ENCODE measurements around the gene HTR1B. TPM values are rescaled to one million over a fixed set of nuclear protein-coding genes. Genes with fewer than 3 reads are reported as not detected.

HTR1B gene
- total RNA-seq, 4 donors from 2014 or later = 0.13 TPM; not detected in 3

DNA sequence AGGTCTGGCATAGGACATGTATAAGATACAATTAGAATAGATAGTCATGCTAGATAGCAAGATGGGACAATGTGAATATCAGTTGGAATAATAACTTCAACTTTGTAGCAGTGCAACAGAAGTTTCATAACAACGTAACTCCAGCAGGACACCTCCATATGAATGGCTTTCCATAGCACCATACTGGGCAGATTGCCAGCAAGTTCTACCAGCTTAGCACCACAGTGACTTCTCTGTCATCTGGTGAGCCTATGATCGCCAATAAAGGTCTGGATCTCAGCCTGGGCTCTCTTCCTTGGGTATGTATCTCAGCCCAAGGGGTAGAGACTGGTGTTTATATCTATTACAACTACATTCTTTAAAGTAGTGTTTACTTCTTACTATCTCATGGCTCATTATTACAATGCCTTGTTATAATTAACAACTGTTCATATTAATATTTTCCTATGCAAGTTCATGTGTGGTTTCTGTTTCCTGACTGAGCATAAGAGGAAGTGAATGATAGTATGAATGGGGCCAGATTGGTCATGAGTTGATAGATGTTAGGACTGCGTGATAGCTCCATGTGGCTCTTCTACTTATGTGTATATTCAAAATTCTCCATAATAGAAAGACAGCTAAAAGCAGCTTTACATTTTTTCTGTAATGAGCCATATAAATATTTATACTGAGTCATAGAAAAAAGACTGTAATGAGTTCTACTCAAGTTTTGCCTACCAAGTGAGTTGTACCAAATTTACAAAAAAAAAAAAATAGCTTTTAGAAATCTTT, 22.9 kb downstream of the HTR1B start:
- TF ChIP-seq, protein P1, sequence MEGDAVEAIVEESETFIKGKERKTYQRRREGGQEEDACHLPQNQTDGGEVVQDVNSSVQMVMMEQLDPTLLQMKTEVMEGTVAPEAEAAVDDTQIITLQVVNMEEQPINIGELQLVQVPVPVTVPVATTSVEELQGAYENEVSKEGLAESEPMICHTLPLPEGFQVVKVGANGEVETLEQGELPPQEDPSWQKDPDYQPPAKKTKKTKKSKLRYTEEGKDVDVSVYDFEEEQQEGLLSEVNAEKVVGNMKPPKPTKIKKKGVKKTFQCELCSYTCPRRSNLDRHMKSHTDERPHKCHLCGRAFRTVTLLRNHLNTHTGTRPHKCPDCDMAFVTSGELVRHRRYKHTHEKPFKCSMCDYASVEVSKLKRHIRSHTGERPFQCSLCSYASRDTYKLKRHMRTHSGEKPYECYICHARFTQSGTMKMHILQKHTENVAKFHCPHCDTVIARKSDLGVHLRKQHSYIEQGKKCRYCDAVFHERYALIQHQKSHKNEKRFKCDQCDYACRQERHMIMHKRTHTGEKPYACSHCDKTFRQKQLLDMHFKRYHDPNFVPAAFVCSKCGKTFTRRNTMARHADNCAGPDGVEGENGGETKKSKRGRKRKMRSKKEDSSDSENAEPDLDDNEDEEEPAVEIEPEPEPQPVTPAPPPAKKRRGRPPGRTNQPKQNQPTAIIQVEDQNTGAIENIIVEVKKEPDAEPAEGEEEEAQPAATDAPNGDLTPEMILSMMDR (IDR thresholded peaks at IDR 0.05) = no peak
- 57 to 65% methylated on average over 3 of the region's 3 CpGs for WGBS, 2 donors
- Histone ChIP-seq H3K27ac (no peak overlapping the region), H3K27me3 (no peaks in the 10 kb centered on the region), H3K9me3 (no peaks in the 10 kb centered on the region), H3K36me3 (no peaks in the 10 kb centered on the region), H3K4me3 (no peak overlapping the region), H3K4me1 (no peaks in the 10 kb centered on the region)
- DNase-seq = no peak
- intact Hi-C loops (cut with DNase I) = no loop called here

DNA sequence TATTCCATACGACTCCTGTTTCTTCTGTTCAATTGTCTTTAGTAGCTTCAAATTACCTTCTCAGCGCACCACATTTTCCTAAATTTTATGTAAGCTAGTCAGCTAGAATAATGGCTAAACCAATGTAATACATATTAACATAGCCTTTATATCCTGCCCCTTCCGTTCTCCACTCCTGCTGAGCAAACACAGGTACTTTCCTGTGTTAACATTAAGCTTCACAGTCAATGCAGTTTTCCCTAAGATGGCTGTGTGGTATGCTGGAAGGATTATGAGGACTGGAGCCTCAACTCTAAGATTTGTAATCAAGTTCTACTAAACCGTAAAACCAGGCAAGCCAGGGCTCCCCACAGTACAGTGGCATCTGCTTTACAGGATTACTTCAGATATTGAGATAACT, 29.4 kb downstream of the HTR1B start:
- no peak for DNase-seq
- intact Hi-C loops (cut with DNase I) = no loop called here

DNA sequence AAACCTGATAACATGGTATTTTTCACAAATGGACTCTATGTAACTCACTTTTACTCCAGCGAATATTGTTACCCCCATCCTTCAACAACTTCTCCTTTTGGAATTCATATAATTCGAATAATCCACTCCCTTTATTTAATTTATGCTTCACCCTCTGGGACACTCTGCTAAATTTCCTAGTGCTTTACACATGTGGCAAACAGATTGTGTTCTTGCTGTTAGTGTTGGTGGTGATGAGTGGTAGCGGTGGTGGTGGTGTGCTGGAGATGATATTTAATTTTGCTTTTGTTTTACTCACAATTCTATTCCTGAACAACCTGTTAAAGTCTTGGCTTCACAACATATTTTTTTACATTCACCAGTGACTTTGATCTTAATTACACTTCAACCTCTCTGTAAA, 32.8 kb downstream of the HTR1B start:
- intact Hi-C loops (cut with DNase I) = no loop called here
- WGBS, 2 donors = 74 to 75% methylated on average over 3 of the region's 3 CpGs
- H3K27ac ChIP-seq = no peak overlapping the region
- H3K36me3 ChIP-seq = no peaks in the 10 kb centered on the region
- no peaks in the 10 kb centered on the region for H3K9me3 ChIP-seq
- TF ChIP-seq, protein P1 (IDR thresholded peaks at IDR 0.05) = no peak
- TF ChIP-seq POLR2A (IDR thresholded peaks at IDR 0.05) = no peak
- no peak overlapping the region for H3K4me3 ChIP-seq
- DNase-seq = no peak
- H3K27me3 ChIP-seq = no peaks in the 10 kb centered on the region
- no peaks in the 10 kb centered on the region for H3K4me1 ChIP-seq

More for the DNA sequence above, 29.4 kb downstream of the HTR1B start:
- no peaks in the 10 kb centered on the region for H3K27me3 ChIP-seq
- no peak for TF ChIP-seq POLR2A (IDR thresholded peaks at IDR 0.05)
- TF ChIP-seq, protein P1 (IDR thresholded peaks at IDR 0.05) = no peak
- 57 to 81% methylated on average over 4 of the region's 4 CpGs for WGBS, 2 donors
- H3K36me3 ChIP-seq = no peaks in the 10 kb centered on the region
- no peak overlapping the region for H3K4me3 ChIP-seq
- H3K9me3 ChIP-seq = no peaks in the 10 kb centered on the region
- no peaks in the 10 kb centered on the region for H3K4me1 ChIP-seq
- H3K27ac ChIP-seq = no peak overlapping the region

DNA sequence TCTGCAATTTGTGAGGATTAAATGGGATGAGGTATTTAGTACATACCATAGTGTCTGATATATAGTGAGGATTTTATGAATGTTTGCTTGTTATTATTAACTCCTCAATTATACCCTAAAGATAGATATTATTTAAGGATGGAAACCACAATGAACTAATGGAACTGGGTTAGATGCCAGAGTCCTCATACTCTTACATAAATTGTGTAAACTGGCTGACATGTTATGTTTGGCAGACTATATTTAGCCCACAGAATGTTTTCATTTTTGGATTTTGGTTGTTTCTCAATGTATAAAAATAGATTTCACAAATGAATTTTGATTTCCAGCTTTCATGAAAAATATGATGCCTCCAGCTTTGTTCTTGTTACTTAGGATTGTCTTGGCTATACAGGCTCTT, 37.6 kb downstream of the HTR1B start:
- DNase-seq = no peak
- H3K36me3 ChIP-seq = no peaks in the 10 kb centered on the region
- H3K4me3 ChIP-seq = no peak overlapping the region
- no peaks in the 10 kb centered on the region for H3K9me3 ChIP-seq
- H3K27ac ChIP-seq = no peak overlapping the region
- H3K4me1 ChIP-seq = no peaks in the 10 kb centered on the region
- TF ChIP-seq, protein P1 (IDR thresholded peaks at IDR 0.05) = no peak
- no peak for TF ChIP-seq POLR2A (IDR thresholded peaks at IDR 0.05)
- no peaks in the 10 kb centered on the region for H3K27me3 ChIP-seq
- intact Hi-C loops (cut with DNase I) = no loop called here

DNA sequence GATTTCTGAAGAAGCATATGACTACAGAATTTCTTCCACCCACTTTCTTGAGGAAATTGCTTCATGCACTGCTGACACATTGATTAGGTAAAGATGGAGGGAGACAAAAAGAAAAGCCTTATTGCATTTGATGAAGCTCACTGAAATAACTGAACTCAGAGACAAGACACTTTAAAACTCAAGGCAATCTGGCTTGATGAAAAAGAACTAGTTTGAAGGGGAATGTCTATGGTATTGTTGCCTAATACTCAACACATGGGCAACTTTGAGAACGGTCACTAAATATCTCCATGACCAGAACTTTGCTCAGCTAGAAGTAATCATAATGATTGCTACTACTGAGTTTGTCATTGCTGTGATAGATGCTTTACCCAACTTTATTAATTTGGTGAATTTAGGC, 38.1 kb downstream of the HTR1B start:
- no peaks in the 10 kb centered on the region for H3K9me3 ChIP-seq
- H3K27me3 ChIP-seq = no peaks in the 10 kb centered on the region
- 50 to 62% methylated on average over 1 of the region's 1 CpG for WGBS, 2 donors
- no peaks in the 10 kb centered on the region for H3K36me3 ChIP-seq
- H3K27ac ChIP-seq = no peak overlapping the region
- DNase-seq = no peak
- H3K4me3 ChIP-seq = no peak overlapping the region
- TF ChIP-seq POLR2A (IDR thresholded peaks at IDR 0.05) = no peak
- TF ChIP-seq, protein P1 (IDR thresholded peaks at IDR 0.05) = no peak
- intact Hi-C loops (cut with DNase I) = no loop called here
- H3K4me1 ChIP-seq = no peaks in the 10 kb centered on the region
